Adrenal gland (tissue), 5 donors: Measurements from ENCODE around the gene SCUBE1.

ENCODE experiments used
- POLR2A ChIP-seq, 2 donors: fragments of 450-650 bp; IDR thresholded peaks; one replicate each; pipeline ENCODE4 v1.6.1; 2017; ENCODE audit warnings: antibody characterized with exemption in 2 of 2, mild to moderate bottlenecking in 2 of 2, moderate library complexity in 1 of 2
- TF ChIP-seq, protein P1 (sequence below), 6 experiments: fragments of 450-650 bp in 4 of 6; fragments of 200-600 bp in 2 of 6; sonication (generic) in 1 of 6; IDR thresholded peaks; 1 replicate in 5 of 6; 2 replicates in 1 of 6; pipeline versions ENCODE4 v1.5.1 to v1.8.0; 2016 to 2021; ENCODE audit warnings: antibody characterized with exemption in 6 of 6, mild to moderate bottlenecking in 2 of 6, moderate library complexity in 1 of 6
- donor health status: DM: no; HTN: no; CAD: no.

DNA sequence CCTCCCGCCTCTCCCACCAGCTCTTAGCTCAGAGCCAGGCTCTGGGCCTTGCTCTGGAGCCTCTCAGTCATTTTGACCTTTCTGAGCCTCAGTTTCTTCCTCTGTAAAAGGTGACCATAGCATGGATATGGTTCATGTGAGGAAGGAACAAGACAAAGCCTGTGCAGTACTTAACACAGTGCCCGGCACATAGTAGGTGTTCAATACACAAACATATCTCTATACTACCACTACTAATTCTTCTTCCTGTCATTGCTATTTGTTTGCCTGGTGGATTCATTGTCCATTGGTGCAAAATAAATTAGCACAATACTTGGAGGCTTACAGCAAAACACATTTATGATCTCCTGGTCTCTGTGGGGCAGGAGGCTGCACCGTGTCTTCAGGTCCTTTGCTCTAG, 47.0 kb upstream of the SCUBE1 start:
- TF ChIP-seq POLR2A (IDR thresholded peaks at IDR 0.05) = no peak
- TF ChIP-seq, protein P1, sequence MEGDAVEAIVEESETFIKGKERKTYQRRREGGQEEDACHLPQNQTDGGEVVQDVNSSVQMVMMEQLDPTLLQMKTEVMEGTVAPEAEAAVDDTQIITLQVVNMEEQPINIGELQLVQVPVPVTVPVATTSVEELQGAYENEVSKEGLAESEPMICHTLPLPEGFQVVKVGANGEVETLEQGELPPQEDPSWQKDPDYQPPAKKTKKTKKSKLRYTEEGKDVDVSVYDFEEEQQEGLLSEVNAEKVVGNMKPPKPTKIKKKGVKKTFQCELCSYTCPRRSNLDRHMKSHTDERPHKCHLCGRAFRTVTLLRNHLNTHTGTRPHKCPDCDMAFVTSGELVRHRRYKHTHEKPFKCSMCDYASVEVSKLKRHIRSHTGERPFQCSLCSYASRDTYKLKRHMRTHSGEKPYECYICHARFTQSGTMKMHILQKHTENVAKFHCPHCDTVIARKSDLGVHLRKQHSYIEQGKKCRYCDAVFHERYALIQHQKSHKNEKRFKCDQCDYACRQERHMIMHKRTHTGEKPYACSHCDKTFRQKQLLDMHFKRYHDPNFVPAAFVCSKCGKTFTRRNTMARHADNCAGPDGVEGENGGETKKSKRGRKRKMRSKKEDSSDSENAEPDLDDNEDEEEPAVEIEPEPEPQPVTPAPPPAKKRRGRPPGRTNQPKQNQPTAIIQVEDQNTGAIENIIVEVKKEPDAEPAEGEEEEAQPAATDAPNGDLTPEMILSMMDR (IDR thresholded peaks at IDR 0.05) = no peak
